GM20000 (cell line): Measurements from ENCODE around the gene TMEM54.

Experiments used
- DNase-seq: peaks from one replicate; pipeline ENCODE4 v3.0.0; 2012; ENCODE audit warnings: low spot score
- TF ChIP-seq, protein P1 (sequence below): IDR thresholded peaks from 2 replicates; pipeline ENCODE4 v1.5.1; 2012; ENCODE audit warnings: mild to moderate bottlenecking, control low read depth; ENCODE audit errors: extremely low read depth, missing control alignments

Gene TMEM54

DNA sequence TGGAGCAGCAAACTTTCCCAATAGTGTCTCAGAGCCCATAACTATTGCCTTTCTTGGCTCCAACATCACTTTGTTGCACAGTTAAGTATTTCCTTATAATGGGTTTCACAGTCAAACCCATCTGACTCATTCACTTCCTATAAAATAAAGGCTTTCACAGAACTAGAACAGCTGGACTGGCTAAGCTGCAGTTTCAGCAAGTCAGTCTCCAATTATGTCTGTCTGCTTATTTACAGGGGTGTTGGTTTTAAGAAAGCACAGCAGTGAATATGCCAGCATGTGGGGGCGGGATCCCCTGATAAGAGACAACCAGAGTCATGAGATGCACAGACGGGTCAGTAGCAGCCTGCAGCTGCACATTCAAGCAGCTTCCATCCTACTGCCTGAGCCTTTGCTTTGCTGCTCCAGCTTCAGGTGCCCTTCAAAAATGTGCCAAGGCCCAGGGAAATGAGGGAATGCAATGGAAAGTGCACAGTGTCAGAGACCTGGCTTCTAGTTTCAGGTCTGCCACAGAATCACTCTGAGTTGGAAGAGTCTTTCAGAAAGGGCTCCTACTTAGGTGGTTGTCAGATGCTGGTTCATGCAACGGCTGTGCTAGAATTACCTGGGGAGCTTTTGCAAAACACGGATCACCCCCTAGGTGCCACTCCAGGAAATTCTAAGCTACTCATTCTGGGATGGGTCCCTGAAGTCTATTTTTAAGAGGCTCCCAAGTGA is 38.6 kb upstream of the TMEM54 start:
- no peak for DNase-seq
- TF ChIP-seq, protein P1, sequence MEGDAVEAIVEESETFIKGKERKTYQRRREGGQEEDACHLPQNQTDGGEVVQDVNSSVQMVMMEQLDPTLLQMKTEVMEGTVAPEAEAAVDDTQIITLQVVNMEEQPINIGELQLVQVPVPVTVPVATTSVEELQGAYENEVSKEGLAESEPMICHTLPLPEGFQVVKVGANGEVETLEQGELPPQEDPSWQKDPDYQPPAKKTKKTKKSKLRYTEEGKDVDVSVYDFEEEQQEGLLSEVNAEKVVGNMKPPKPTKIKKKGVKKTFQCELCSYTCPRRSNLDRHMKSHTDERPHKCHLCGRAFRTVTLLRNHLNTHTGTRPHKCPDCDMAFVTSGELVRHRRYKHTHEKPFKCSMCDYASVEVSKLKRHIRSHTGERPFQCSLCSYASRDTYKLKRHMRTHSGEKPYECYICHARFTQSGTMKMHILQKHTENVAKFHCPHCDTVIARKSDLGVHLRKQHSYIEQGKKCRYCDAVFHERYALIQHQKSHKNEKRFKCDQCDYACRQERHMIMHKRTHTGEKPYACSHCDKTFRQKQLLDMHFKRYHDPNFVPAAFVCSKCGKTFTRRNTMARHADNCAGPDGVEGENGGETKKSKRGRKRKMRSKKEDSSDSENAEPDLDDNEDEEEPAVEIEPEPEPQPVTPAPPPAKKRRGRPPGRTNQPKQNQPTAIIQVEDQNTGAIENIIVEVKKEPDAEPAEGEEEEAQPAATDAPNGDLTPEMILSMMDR = no peak

DNA sequence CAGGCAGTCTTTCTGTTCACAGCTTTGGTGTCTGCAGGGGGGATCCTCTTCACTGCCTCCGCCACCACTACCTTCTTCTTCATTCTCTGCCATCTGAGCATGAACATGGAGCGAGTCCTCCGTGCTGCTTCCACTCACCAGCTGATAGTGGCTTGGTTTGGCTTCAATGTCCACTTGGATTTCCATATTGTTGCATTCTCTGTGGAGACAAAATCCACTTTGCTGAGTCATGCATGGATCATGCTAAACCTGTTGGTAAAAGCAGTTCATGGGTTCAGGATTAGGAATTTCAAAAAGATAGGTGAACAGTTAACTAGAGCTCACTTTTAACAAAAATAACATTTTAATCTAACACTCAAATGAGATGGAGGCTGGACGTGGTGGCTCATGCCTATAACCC is 35.9 kb upstream of the TMEM54 start:
- TF ChIP-seq, protein P1 = no peak
- DNase-seq = no peak

DNA sequence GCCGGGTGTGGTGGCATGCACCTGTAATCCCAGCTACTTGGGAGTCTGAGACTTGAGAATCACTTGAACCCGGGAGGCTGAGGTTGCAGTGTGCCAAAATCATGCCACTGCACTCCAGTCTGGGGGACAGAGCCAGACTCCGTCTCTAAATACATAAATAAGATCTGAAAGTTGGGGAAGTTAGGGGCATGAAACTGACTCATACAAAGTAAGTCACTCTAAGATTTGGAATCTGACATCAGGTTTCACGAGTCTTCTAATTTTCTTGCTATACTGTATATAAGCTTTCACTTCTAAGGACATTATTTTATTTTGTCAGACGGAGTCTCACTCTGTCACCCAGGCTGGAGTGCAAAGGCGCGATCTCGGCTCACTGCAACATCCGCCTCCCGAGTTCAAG is 33.3 kb upstream of the TMEM54 start:
- DNase-seq = no peak
- TF ChIP-seq, protein P1 = no peak

DNA sequence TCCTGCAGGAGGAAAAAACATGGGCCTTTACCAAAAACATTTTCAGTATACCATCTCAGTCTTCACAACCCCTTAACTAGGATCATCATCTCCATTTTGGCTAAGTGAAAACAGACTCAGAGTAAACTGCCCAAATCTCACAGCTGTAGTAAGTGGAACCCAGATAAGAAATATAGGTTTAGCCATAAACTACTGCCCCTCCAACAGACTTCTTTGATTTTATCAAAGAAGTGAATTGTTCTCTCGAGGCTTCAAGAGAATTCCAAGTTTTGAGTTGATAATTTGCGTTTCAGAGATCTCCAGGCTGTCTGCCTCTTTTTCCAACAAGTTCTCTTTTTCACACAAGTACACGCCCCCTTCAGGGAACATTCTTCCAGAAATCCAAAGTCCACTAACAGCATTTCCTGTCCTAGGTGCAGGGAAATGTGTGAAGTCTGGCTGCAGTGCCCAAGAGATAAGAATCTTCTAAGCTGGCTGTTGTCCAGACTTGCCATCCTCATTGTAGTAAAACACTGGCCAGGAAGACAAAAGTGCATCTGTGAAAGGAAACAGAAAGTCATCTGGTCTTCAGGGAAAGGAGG is 32.6 kb upstream of the TMEM54 start:
- DNase-seq = no peak
- TF ChIP-seq, protein P1 = no peak

DNA sequence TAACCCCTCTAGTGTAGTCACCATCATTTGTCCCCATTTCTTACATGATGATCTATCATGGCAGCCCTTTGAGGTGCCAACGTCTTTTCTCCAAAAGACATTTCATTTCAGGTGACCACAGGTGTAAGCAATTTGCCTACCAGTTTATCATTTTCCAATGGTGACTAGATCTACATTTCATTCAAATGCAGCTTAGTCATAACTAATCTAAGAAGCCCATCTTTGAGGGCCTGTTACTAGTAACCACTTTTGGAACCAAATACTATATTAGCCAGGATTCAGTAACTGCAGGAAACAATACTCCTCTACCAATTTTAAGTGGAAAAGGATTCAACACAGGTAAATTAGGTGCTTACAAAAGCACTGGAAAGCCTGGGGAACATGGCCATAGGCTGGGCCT is 30.6 kb upstream of the TMEM54 start:
- no peak for DNase-seq
- TF ChIP-seq, protein P1 = no peak

DNA sequence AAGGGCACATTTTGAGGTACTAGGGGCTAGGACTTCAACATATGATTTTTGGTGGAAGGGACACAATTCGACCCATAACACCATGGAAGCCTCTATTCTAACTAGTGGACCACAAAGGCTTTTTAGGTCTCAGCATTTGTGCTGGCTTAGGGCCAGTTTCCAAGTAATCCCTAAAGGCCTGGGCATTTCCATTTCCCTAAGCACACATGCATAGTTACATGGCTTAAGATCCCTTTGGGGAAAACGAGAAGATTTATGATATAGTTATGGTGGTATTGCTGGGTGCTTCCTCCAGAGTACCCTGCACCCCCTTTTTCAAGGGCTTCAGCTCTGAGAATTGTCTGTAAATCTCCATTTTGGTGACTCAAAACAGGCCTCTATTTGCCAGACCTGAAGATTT is 28.2 kb upstream of the TMEM54 start:
- no peak for DNase-seq

DNA sequence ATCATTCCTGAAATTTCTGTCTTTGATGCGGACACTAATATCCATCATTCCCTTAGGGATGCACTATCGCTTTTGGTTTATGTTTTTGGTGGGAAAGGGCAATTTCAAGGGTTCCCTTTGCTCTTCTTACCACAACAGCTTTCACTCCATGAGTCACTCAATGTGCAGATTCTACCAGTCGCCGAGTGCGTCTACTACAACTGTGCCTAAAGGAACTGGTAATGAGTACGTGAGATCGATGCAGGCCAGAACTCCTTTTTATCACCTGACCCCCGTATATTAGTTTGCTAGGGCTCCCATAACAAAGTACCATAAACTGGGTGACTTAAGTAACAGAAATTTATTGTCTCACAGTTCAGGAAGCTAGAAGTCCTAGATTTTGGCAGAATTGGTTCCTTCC is 27.5 kb upstream of the TMEM54 start:
- TF ChIP-seq, protein P1 = no peak
- no peak for DNase-seq

More for the DNA sequence above, 28.2 kb upstream of the TMEM54 start:
- TF ChIP-seq, protein P1 = no peak
